Hindlimb muscle (tissue), 1 donor: ENCODE results near the gene FAM114A2. TPM values are rescaled to one million over a fixed set of nuclear protein-coding genes. Genes with fewer than 3 reads are reported as not detected.

Source experiments
- polyA plus RNA-seq: library from polyadenylated mRNA; unstranded; fragments of 120-200 nt; gene quantifications from one replicate; pipeline ENCODE4 v1.2.1, GENCODE V29; 2013; ENCODE audit not compliant: insufficient read length

Gene FAM114A2
- polyA plus RNA-seq, 1 donor, result 16.0 TPM

Other genes starting within 250 kb of the FAM114A2 start
- gene MFAP3, start 57 bp upstream of the FAM114A2 start, polyA plus RNA-seq, result 28.3 TPM
- 20.0 TPM for gene GALNT10, start 151.8 kb upstream of the FAM114A2 start, polyA plus RNA-seq